ENCODE data around the gene GCDH.

- TF ChIP-seq EP300 (IDR thresholded peaks at IDR 0.05) (no peak), CTCF (IDR thresholded peaks at IDR 0.05) (no peak), POLR2A (IDR thresholded peaks at IDR 0.05) (no peak)
These were observed 26.8 kb upstream of the GCDH start for GRCh38 chr19:12864143-12864542.
